Skeletal muscle cell (primary cell): ENCODE results near the gene AKNAD1.

Source experiments
- DNase-seq: peaks from one replicate; pipeline ENCODE4 v3.0.0-alpha.2; 2010; ENCODE audit warnings: low read depth
- H3K4me3 ChIP-seq: 2 replicates; pipeline ENCODE4 v1.5.1; 2011; ENCODE audit warnings: low read depth, mild to moderate bottlenecking, control low read depth, low read length, moderate library complexity

AKNAD1 gene

GRCh38 chr1:108871050-108871724 lies 14.3 kb upstream of the AKNAD1 start:
- H3K4me3 ChIP-seq = no peak overlapping the region
- no peak for DNase-seq

- DNase-seq = no peak
- no peak overlapping the region for H3K4me3 ChIP-seq
Observed at GRCh38 chr1:108865316-108865910, 8.5 kb upstream of the AKNAD1 start.

- no peak overlapping the region for H3K4me3 ChIP-seq
- DNase-seq = no peak
Observed at GRCh38 chr1:108863984-108864383, 7.1 kb upstream of the AKNAD1 start.

- no peak for DNase-seq
Observed at GRCh38 chr1:108862698-108863477, 6.0 kb upstream of the AKNAD1 start.

GRCh38 chr1:108862017-108862610 lies 5.2 kb upstream of the AKNAD1 start:
- no peak overlapping the region for H3K4me3 ChIP-seq
- no peak for DNase-seq

More at GRCh38 chr1:108862698-108863477, 6.0 kb upstream of the AKNAD1 start:
- no peak overlapping the region for H3K4me3 ChIP-seq

GRCh38 chr1:108861566-108861965 lies 4.7 kb upstream of the AKNAD1 start:
- no peak for DNase-seq
- H3K4me3 ChIP-seq = no peak overlapping the region

- H3K4me3 ChIP-seq = no peak overlapping the region
- DNase-seq = no peak
Observed at GRCh38 chr1:108860190-108860907, 3.5 kb upstream of the AKNAD1 start.

GRCh38 chr1:108858230-108858950 lies 1.5 kb upstream of the AKNAD1 start:
- DNase-seq = no peak
- no peak overlapping the region for H3K4me3 ChIP-seq

- no peak overlapping the region for H3K4me3 ChIP-seq
- no peak for DNase-seq
Observed at GRCh38 chr1:108854221-108855019, 2.5 kb downstream of the AKNAD1 start.

GRCh38 chr1:108852221-108852975 lies 4.5 kb downstream of the AKNAD1 start:
- no peak overlapping the region for H3K4me3 ChIP-seq
- DNase-seq = no peak

GRCh38 chr1:108851567-108851966 lies 5.3 kb downstream of the AKNAD1 start:
- DNase-seq = no peak
- no peak overlapping the region for H3K4me3 ChIP-seq

GRCh38 chr1:108850929-108851328 lies 6.0 kb downstream of the AKNAD1 start:
- no peak overlapping the region for H3K4me3 ChIP-seq
- DNase-seq = no peak

GRCh38 chr1:108848806-108849205 lies 8.1 kb downstream of the AKNAD1 start:
- H3K4me3 ChIP-seq = no peak overlapping the region
- no peak for DNase-seq

- no peak overlapping the region for H3K4me3 ChIP-seq
- no peak for DNase-seq
Observed at GRCh38 chr1:108847494-108847893, 9.4 kb downstream of the AKNAD1 start.

GRCh38 chr1:108845991-108846390 lies 10.9 kb downstream of the AKNAD1 start:
- no peak for DNase-seq

GRCh38 chr1:108845446-108845845 lies 11.4 kb downstream of the AKNAD1 start:
- no peak for DNase-seq
- no peak overlapping the region for H3K4me3 ChIP-seq

More at GRCh38 chr1:108845991-108846390, 10.9 kb downstream of the AKNAD1 start:
- H3K4me3 ChIP-seq = no peak overlapping the region

- H3K4me3 ChIP-seq = no peak overlapping the region
- no peak for DNase-seq
Observed at GRCh38 chr1:108843390-108844137, 13.3 kb downstream of the AKNAD1 start.
